GM12872 (cell line): ENCODE results near the gene PLD6.

Source experiments
- CTCF ChIP-seq: IDR thresholded peaks from 3 replicates; pipeline ENCODE4 v1.5.1; 2011; ENCODE audit warnings: low read depth, mild to moderate bottlenecking, low read length, moderate library complexity; ENCODE audit not compliant: insufficient read depth

Gene PLD6

GRCh38 chr17:17164156-17164555, 42.0 kb downstream of the PLD6 start:
- TF ChIP-seq CTCF = no peak

DNA sequence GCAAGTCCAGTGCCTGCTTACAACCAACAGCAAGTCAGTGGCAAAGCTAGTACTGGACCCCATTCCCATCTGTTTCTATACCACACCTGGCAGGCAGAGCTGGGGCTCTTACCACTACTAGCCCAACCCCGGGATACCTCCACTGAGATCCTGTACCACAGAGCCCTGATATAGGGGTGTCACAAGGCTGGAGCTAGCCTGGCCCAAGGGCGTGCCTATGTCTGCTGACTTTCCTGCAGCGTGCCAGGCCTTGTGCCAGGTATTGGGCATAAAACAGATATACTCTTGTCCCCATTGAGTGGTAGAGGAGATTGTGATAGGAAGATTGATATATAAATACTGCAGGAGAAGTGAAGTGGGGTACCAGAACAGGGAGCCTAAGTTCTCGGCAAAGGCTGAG, 44.4 kb downstream of the PLD6 start:
- TF ChIP-seq CTCF = no peak

- no peak for TF ChIP-seq CTCF
These were observed 45.0 kb downstream of the PLD6 start for GRCh38 chr17:17161121-17161520.

DNA sequence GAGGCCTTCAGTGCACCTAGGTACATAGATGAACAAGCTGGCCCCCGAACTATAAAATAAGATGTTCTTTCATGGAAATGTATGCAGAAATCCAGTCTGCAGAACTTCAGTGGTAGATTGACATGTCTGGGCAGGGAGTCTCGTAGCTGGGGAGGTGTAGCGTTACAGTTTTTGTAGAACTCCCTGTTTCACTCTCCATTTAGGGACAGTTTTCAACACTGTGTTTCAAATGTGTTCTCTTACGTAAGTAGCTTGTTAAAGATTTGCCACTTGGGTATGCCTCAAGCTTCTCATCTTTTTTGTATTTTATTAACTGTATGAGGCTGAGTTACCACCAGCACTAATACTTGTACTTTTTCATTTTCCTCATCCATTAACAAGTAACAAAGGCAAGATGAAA, 46.6 kb downstream of the PLD6 start:
- TF ChIP-seq CTCF = no peak

DNA sequence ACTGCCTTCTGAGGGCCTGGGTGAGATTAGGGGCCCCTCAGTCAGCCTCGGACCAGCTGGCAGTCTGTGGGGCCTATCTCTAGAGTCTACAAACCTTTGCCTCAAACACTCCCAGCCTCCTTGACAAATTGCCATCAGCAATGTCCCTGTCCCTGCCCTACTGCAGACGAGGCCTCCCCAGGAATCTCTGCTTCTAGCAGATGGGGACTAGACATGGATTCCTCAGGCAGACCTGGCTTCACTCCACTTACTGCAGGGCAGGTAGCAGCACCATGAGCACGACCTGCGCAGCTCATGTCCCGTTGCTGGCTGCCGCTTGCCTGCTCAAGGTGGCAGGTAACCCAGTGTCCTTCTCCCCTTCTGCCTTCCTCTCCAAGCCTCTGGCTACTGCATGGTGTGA, 49.1 kb downstream of the PLD6 start:
- no peak for TF ChIP-seq CTCF

- no peak for TF ChIP-seq CTCF
These were observed 49.6 kb downstream of the PLD6 start for GRCh38 chr17:17156511-17156910.

DNA sequence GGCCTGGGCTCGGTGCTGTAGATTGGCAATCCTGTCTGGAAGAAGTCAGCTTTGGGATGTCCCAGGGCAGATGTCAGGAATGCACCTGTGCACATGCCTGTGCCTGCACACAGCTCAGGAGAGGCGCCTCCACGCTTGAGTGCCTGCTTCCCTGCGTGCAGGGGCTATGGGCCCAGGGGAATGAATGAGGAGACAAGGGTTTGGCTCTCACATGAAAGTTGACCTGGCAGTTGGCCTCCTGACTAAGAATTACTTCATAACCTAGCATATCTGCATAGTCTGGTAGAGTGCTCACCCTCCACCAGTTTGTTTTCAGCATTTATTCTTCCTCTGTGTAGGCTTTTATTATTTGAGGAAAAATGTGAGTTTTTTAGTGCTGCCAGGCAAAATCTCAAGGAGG, 50.0 kb downstream of the PLD6 start:
- TF ChIP-seq CTCF = no peak

- TF ChIP-seq CTCF = no peak
These were observed 50.6 kb downstream of the PLD6 start for GRCh38 chr17:17155568-17155967.
